ENCODE measurements around the gene GLIS1.

The GLIS1 gene

GRCh38 chr1:53585129-53585528 lies 153.8 kb downstream of the GLIS1 start:
- H3F3A ChIP-seq (ENCODE audit: control insufficient read depth, insufficient read depth), result no peaks in the 10 kb centered on the region
- no peak overlapping the region for H3K4me2 ChIP-seq (ENCODE audit: low read length)
- H3K27ac ChIP-seq (ENCODE audit: low read depth, low read length), result no peak overlapping the region
- H3K27me3 ChIP-seq (ENCODE audit: control insufficient read depth, low read length), result peaks cover 7% of the 10 kb centered on the region
- no peaks in the 10 kb centered on the region for H3K9me3 ChIP-seq (ENCODE audit: control insufficient read depth, insufficient read depth, low read length)
- H4K20me1 ChIP-seq (ENCODE audit: control insufficient read depth, insufficient read depth, low read depth, low read length), result no peaks in the 10 kb centered on the region; the same call in 1 of the 2 replicates
- no peaks in the 10 kb centered on the region for H3K79me2 ChIP-seq (ENCODE audit: control insufficient read depth, low read length)
- peaks cover 4% of the 10 kb centered on the region; the same call in 1 of the 2 replicates for H3K4me1 ChIP-seq (ENCODE audit: control insufficient read depth, low read length)
- TF ChIP-seq CTCF (IDR thresholded peaks at IDR 0.05; ENCODE audit: low read depth, low read length, poor library complexity, severe bottlenecking), result no peak
- TF ChIP-seq EZH2phosphoT487 (IDR thresholded peaks at IDR 0.05; ENCODE audit: borderline replicate concordance, low read length), result no peak
- H3K4me3 ChIP-seq (ENCODE audit: low read length), result no peak overlapping the region
- no peaks in the 10 kb centered on the region for H3K36me3 ChIP-seq (ENCODE audit: control insufficient read depth, low read length)
- H3K9me2 ChIP-seq (replicated peaks; ENCODE audit: control insufficient read depth, low read length), result no peaks in the 10 kb centered on the region

GRCh38 chr1:53584777-53585107 lies 154.2 kb downstream of the GLIS1 start:
- H3K79me2 ChIP-seq (ENCODE audit: control insufficient read depth, low read length), result no peaks in the 10 kb centered on the region
- H3K4me3 ChIP-seq (ENCODE audit: low read length), result no peak overlapping the region
- peaks cover 4% of the 10 kb centered on the region; the same call in 1 of the 2 replicates for H3K4me1 ChIP-seq (ENCODE audit: control insufficient read depth, low read length)
- H3K9me2 ChIP-seq (replicated peaks; ENCODE audit: control insufficient read depth, low read length), result no peaks in the 10 kb centered on the region
- H3K4me2 ChIP-seq (ENCODE audit: low read length), result no peak overlapping the region
- no peaks in the 10 kb centered on the region for H3F3A ChIP-seq (ENCODE audit: control insufficient read depth, insufficient read depth)
- TF ChIP-seq EZH2phosphoT487 (IDR thresholded peaks at IDR 0.05; ENCODE audit: borderline replicate concordance, low read length) (no peak), CTCF (IDR thresholded peaks at IDR 0.05; ENCODE audit: low read depth, low read length, poor library complexity, severe bottlenecking) (no peak)
- no peak overlapping the region for H3K27ac ChIP-seq (ENCODE audit: low read depth, low read length)
- H3K27me3 ChIP-seq (ENCODE audit: control insufficient read depth, low read length), result peaks cover 6% of the 10 kb centered on the region
- H3K36me3 ChIP-seq (ENCODE audit: control insufficient read depth, low read length), result no peaks in the 10 kb centered on the region
- no peaks in the 10 kb centered on the region for H3K9me3 ChIP-seq (ENCODE audit: control insufficient read depth, insufficient read depth, low read length)
- no peaks in the 10 kb centered on the region; the same call in 1 of the 2 replicates for H4K20me1 ChIP-seq (ENCODE audit: control insufficient read depth, insufficient read depth, low read depth, low read length)

GRCh38 chr1:53583868-53584776 lies 154.8 kb downstream of the GLIS1 start:
- H3K79me2 ChIP-seq (ENCODE audit: control insufficient read depth, low read length), result no peaks in the 10 kb centered on the region
- no peaks in the 10 kb centered on the region for H3K9me2 ChIP-seq (replicated peaks; ENCODE audit: control insufficient read depth, low read length)
- H3K27me3 ChIP-seq (ENCODE audit: control insufficient read depth, low read length), result peaks cover 6% of the 10 kb centered on the region
- H3K9me3 ChIP-seq (ENCODE audit: control insufficient read depth, insufficient read depth, low read length), result no peaks in the 10 kb centered on the region
- no peak overlapping the region for H3K4me2 ChIP-seq (ENCODE audit: low read length)
- H4K20me1 ChIP-seq (ENCODE audit: control insufficient read depth, insufficient read depth, low read depth, low read length), result no peaks in the 10 kb centered on the region; the same call in 1 of the 2 replicates
- H3F3A ChIP-seq (ENCODE audit: control insufficient read depth, insufficient read depth), result no peaks in the 10 kb centered on the region
- no peak overlapping the region for H3K27ac ChIP-seq (ENCODE audit: low read depth, low read length)
- no peak overlapping the region for H3K4me3 ChIP-seq (ENCODE audit: low read length)
- H3K4me1 ChIP-seq (ENCODE audit: control insufficient read depth, low read length), result peaks cover 4% of the 10 kb centered on the region; the same call in 1 of the 2 replicates
- H3K36me3 ChIP-seq (ENCODE audit: control insufficient read depth, low read length), result no peaks in the 10 kb centered on the region
- TF ChIP-seq EZH2phosphoT487 (IDR thresholded peaks at IDR 0.05; ENCODE audit: borderline replicate concordance, low read length), result no peak
- TF ChIP-seq CTCF (IDR thresholded peaks at IDR 0.05; ENCODE audit: low read depth, low read length, poor library complexity, severe bottlenecking), result no peak

All from DOHH2 (cell line).